GM12873 (cell line): Measurements from ENCODE around the gene OXSR1.

Experiments
- CTCF ChIP-seq: IDR thresholded peaks from 2 replicates; pipeline ENCODE4 v1.5.1; 2012; ENCODE audit warnings: low read depth, mild to moderate bottlenecking, moderate library complexity, low read length, control low read depth; ENCODE audit not compliant: insufficient read depth; ENCODE audit errors: missing control alignments

The OXSR1 gene

DNA sequence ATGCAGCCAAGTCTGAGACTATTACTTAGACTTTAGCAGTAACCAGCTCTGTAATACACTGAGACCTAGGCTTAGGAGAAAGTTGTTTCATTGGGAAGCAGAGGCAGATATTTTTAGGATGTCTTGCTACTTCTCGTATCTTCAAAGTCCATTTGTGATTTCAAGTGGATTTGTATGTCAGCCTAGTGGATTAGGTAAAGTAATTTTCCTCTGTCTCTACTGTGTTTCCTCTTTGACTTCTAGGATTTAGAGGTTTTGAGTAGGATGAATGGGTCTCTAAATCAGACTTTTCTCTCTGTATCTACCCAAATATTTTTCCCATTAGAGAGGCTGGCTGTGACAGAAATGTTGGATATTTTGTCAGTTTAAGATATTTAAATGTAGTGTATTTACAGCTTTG is 46.8 kb downstream of the OXSR1 start:
- TF ChIP-seq CTCF, result no peak

DNA sequence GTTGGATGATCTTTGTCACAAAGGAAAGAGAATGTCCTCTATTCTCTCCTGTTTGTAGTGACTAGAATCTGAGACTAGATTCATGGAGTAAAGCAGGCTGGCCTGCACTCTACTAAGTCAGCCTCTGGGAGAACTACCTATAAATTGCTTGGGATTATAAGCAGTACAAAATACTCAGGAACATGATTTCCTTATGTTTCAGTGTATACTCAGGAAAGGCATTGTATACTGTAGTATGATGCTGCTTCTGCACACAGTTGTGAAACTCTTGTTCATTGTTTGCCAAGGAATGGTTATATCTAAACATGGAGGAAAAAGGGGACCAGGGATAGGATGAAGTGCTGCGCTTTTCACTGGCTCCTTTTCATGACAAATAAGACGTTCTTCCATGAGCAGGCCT is 49.2 kb downstream of the OXSR1 start:
- no peak for TF ChIP-seq CTCF

GRCh38 chr3:38219609-38220197 is 54.4 kb downstream of the OXSR1 start:
- TF ChIP-seq CTCF, result no peak

DNA sequence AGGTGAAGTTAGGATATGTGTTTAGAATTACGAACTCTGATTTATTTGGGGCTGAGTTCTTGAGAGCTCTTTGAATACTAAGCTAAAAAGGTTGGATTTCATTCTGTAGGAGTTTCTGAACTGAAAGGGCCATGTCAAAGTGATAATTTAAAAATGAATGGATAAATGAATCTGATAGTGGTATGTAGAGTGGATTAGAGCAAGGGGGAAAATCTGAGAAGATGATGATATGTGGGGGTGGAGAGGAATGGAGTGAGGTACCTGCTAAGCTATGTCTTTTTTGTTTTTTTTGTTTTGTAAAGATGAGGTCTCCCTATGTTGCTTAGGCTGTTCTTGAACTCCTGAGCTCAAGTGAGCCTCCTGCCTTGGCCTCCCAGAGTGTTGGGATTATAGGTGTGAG is 55.7 kb downstream of the OXSR1 start:
- TF ChIP-seq CTCF, result no peak

- TF ChIP-seq CTCF, result no peak
Measured at GRCh38 chr3:38222032-38222634, 56.8 kb downstream of the OXSR1 start.

GRCh38 chr3:38224357-38224756 is 59.0 kb downstream of the OXSR1 start:
- TF ChIP-seq CTCF, result no peak

- TF ChIP-seq CTCF, result no peak
Measured at GRCh38 chr3:38226273-38226672, 60.9 kb downstream of the OXSR1 start.

GRCh38 chr3:38227989-38228388 is 62.7 kb downstream of the OXSR1 start:
- TF ChIP-seq CTCF, result no peak
